ENCODE measurements around the gene GINS1. TPM values are rescaled to one million over a fixed set of nuclear protein-coding genes. Genes with fewer than 3 reads are reported as not detected.

Gene GINS1
- total RNA-seq, 4 donors from 2014 or later, result 1.3 to 14.3 TPM; not detected in 2

DNA sequence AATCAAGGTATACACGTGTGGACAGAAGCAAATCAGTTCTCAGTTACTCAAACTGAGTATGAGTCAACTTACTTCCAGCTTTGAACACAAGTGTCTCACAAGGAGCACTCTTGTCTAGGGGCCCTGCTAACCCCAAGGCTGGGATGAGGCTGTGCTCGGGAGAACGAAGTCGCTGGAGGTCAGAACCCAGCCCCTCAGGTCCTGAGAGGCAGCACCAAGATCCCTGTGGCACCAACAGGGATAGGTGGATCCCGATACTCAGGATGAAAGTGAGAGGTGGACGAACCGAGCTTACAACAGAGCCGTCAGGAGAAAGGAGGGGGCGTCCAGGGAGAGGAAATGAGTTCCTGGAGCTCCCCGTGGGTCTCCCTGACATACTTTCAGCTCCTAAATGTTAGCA, 85.7 kb downstream of the GINS1 start:
- intact Hi-C loops (cut with DNase I; ENCODE audit: low total_unique reads), result no loop called here
- Histone ChIP-seq H3K27me3 (no peaks in the 10 kb centered on the region), H3K9me3 (no peaks in the 10 kb centered on the region), H3K27ac (no peak overlapping the region), H3K4me1 (no peaks in the 10 kb centered on the region), H3K4me3 (no peak overlapping the region), H3K36me3 (no peaks in the 10 kb centered on the region)
- no peak for DNase-seq
- TF ChIP-seq, protein P1, sequence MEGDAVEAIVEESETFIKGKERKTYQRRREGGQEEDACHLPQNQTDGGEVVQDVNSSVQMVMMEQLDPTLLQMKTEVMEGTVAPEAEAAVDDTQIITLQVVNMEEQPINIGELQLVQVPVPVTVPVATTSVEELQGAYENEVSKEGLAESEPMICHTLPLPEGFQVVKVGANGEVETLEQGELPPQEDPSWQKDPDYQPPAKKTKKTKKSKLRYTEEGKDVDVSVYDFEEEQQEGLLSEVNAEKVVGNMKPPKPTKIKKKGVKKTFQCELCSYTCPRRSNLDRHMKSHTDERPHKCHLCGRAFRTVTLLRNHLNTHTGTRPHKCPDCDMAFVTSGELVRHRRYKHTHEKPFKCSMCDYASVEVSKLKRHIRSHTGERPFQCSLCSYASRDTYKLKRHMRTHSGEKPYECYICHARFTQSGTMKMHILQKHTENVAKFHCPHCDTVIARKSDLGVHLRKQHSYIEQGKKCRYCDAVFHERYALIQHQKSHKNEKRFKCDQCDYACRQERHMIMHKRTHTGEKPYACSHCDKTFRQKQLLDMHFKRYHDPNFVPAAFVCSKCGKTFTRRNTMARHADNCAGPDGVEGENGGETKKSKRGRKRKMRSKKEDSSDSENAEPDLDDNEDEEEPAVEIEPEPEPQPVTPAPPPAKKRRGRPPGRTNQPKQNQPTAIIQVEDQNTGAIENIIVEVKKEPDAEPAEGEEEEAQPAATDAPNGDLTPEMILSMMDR (IDR thresholded peaks at IDR 0.05), result no peak
- TF ChIP-seq POLR2A (IDR thresholded peaks at IDR 0.05), result no peak

DNA sequence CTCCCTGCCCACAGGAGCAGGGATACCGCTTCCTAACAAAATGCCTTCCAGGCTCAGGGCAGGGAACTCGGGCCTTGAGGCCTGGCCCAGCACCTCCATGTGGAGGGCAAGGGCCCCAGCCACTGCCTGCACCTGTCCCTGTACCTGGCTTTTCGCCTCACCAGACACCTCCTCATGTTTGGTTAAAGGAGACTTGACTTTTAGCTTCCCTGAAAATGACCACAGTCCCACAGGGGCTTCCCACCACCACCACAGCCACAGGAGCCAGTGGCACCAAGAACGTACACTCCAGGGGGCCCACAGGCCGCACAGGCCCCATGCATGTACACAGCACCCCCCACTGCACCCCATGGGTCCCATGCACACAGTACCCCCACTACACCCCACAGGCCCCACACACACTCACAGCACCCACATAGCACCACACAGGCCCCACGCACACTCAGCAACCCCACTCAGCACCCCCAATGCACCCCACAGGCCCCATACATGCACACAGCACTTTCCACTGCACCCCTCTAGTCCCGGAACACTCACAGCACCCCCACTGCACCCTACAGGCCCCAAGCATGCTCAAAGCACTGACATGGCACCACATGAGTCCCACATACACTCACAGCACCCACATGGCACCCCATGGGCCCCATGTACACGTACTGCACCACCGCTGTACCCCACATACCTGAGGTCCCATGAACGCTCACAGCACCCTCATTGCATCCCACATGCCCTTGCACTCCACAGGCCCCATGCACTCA, 86.5 kb downstream of the GINS1 start:
- H3K4me3 ChIP-seq, result no peak overlapping the region
- no peaks in the 10 kb centered on the region for H3K27me3 ChIP-seq
- intact Hi-C loops (cut with DNase I; ENCODE audit: low total_unique reads), result no loop called here
- TF ChIP-seq, protein P1 (IDR thresholded peaks at IDR 0.05), result no peak
- TF ChIP-seq POLR2A (IDR thresholded peaks at IDR 0.05), result no peak
- H3K36me3 ChIP-seq, result no peaks in the 10 kb centered on the region
- no peak overlapping the region for H3K27ac ChIP-seq
- no peaks in the 10 kb centered on the region for H3K9me3 ChIP-seq
- DNase-seq, result no peak
- H3K4me1 ChIP-seq, result no peaks in the 10 kb centered on the region

DNA sequence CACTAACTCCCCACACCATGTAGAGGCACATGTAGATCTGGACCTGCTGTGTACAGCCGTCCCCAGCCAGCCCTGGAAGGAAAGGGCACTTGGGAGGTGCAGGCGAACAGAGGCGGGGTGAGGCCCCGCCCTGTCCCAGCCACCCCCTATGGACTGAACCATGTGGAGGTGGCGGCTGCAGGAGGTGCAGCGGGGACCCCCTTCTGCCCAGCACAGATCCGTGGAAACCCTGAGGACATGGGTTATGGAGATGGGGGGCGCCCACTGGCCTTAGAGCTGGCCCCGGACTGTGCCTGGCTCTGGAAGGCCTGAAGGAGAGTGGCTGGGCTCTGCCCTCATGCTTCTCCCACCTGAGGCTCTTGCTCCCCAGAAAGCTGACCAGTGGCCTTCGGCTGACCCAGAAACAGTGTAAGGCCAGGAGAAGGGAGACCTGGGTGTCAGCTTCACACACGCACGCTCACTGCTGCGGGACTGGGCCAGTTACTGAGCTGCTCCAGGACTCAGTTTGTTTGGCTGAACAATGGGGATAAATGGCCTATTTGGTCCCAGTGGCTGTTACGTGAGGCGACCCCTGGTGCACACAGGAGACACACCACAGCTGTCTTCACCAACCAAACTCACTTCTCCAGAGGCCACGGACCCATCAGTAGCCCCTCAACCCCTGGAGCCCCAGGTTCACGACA, 87.2 kb downstream of the GINS1 start:
- TF ChIP-seq POLR2A (IDR thresholded peaks at IDR 0.05), result no peak
- TF ChIP-seq, protein P1 (IDR thresholded peaks at IDR 0.05), result no peak
- Histone ChIP-seq H3K4me1 (no peaks in the 10 kb centered on the region), H3K27ac (no peak overlapping the region), H3K9me3 (no peaks in the 10 kb centered on the region), H3K27me3 (no peaks in the 10 kb centered on the region), H3K36me3 (no peaks in the 10 kb centered on the region), H3K4me3 (no peak overlapping the region)
- intact Hi-C loops (cut with DNase I; ENCODE audit: low total_unique reads), result no loop called here
- no peak for DNase-seq

DNA sequence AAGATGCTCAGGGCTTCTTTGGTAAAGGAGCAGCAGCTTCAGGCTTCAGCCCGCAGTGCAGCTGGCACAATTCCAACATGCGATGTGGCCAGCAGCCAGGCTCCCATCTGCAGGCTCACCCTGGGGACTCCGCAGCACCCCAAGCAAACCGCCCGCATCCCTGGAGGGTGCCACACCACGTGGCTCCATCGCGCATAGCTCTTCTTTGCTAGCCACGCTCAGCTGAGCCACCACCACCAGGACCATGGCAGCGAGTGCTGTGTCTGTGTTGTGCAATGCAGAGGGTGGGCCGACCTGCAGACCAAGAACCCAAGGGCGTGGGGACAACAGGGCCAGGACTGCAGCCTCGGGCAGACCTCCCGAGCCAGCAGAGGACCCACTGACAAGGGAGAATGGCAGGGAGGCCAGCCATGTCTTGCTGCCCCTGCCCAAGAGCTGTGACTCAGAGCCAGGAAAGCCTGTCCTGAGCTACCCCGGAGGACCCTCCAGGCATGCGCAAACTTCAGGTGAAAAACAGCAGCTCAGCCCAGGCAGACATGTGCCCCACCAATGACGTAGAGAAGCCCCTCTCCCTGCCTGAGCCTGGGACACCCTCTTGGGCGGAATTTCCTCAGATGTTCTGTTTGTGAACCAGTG, 87.8 kb downstream of the GINS1 start:
- no peak for TF ChIP-seq POLR2A (IDR thresholded peaks at IDR 0.05)
- TF ChIP-seq, protein P1 (IDR thresholded peaks at IDR 0.05), result no peak
- Histone ChIP-seq H3K4me3 (no peak overlapping the region), H3K27ac (no peak overlapping the region), H3K4me1 (no peaks in the 10 kb centered on the region), H3K9me3 (no peaks in the 10 kb centered on the region), H3K27me3 (no peaks in the 10 kb centered on the region), H3K36me3 (no peaks in the 10 kb centered on the region)
- intact Hi-C loops (cut with DNase I; ENCODE audit: low total_unique reads), result no loop called here
- no peak for DNase-seq
